Measurements from ENCODE around the gene LIMS1.

LIMS1 gene

DNA sequence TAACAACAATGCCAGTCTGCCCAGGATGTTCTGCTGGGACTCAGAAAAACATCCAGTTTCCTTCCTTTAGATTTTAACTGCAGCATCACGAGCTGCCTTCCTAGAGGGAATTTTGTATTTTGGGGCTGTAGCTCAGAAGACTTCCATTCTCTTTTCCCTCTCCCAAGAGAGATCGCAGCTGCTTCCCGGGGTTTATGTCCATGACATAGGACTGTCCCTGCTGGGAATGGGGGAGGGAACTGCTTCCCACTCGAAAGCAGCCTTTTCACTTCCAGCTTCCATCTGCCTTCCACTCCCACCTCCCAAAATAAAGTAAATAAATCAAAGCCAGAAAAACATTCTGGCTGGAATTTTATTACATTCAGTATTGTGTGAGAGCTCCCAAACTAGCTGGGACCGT, 52.4 kb downstream of the LIMS1 start:
- DNase-seq (ENCODE audit: extremely low read depth, low read depth) = no peak
- H3K4me3 ChIP-seq (replicated peaks; ENCODE audit: low read depth, low read length) = no peak overlapping the region
- TF ChIP-seq, protein P1, sequence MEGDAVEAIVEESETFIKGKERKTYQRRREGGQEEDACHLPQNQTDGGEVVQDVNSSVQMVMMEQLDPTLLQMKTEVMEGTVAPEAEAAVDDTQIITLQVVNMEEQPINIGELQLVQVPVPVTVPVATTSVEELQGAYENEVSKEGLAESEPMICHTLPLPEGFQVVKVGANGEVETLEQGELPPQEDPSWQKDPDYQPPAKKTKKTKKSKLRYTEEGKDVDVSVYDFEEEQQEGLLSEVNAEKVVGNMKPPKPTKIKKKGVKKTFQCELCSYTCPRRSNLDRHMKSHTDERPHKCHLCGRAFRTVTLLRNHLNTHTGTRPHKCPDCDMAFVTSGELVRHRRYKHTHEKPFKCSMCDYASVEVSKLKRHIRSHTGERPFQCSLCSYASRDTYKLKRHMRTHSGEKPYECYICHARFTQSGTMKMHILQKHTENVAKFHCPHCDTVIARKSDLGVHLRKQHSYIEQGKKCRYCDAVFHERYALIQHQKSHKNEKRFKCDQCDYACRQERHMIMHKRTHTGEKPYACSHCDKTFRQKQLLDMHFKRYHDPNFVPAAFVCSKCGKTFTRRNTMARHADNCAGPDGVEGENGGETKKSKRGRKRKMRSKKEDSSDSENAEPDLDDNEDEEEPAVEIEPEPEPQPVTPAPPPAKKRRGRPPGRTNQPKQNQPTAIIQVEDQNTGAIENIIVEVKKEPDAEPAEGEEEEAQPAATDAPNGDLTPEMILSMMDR (IDR thresholded peaks at IDR 0.05; ENCODE audit: low read depth, low read length, missing control alignments) = no peak

DNA sequence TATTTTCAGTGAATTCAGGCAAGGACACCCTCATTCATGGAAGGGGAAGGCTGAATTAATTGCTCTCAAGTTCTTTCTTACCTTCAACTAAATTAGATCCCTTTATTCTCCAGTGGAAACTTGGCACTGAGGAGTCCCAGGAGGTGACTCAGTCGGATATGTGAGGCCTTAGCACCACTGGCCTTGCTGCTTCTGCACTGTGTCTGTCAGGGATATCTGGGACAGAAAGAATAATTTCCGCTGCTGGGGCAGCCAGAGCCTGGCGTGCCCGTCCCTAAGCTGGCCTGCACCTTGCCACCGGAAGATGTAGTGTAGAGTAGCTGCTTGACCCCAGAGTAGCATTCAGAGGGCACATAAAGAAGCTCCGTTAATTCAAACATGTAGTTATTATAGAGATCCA, 53.4 kb downstream of the LIMS1 start:
- DNase-seq (ENCODE audit: extremely low read depth, low read depth) = no peak
- TF ChIP-seq, protein P1 (IDR thresholded peaks at IDR 0.05; ENCODE audit: low read depth, low read length, missing control alignments) = no peak
- H3K4me3 ChIP-seq (replicated peaks; ENCODE audit: low read depth, low read length) = no peak overlapping the region

DNA sequence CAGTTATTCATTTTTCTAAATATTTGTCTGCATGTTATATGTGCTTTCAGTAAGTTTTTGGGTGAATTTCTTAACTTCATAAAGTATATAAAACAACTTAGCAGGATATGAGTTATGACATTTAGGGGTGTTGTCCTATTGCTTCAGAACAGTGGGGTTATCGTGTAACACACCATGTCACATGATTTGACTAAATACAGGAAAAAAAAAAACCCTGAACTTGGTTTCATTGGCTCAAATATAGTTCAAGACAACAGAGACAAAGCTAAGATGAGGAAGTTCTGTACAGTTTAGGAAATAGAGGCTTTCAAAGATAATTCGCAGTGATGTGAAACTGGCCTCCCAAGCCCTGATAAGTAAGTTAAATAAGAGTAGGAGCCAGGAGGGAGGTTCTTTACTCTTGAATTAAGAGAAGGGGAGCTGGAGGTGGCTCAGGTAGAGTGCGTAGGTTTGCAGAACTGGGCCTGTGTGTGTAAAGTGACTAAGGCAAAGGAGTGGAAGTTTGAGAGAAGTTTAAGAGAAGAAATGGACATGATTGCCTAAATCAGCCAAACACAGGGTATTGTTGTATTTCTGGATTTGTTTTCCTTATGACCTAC, 53.9 kb downstream of the LIMS1 start:
- no peak overlapping the region for H3K4me3 ChIP-seq (replicated peaks; ENCODE audit: low read depth, low read length)
- no peak for DNase-seq (ENCODE audit: extremely low read depth, low read depth)
- TF ChIP-seq, protein P1 (IDR thresholded peaks at IDR 0.05; ENCODE audit: low read depth, low read length, missing control alignments) = no peak

DNA sequence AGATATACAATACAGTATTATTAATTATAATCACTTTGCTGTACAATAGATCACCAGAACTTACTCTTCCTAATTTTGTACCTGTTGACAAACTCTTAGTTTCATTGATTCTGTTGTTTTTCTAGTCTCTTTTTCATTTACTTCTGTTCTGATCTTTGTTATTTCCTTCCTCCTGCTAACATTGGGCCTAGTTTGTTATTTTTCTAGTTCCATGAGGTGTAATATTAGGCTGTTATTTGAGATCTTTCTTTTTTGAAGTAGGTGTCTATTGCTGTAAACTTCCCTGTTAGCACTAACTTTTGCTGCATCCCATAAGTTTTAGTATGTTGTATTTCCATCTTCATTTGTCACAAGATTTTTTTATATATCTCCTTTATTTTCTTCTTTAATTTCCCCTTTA, 55.1 kb downstream of the LIMS1 start:
- H3K4me3 ChIP-seq (replicated peaks; ENCODE audit: low read depth, low read length) = no peak overlapping the region
- TF ChIP-seq, protein P1 (IDR thresholded peaks at IDR 0.05; ENCODE audit: low read depth, low read length, missing control alignments) = no peak
- DNase-seq (ENCODE audit: extremely low read depth, low read depth) = no peak

DNA sequence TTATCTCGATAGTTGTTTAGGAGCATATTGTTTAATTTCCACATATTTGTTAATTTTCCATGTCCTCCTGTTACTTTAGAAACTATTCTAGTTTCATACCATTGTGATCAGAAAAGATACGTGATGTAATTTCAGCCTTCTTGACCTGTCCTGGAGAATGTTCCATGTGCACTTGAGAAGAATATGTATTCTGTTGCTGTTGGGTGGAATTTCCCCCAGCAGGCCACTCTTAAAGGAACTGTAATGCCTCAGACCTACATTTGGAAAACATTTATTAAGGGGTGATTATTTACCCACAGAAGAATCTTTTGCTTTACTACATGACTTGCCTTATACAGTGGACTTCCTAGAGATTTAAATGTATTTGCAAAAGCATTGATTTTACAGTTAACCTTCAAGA, 55.5 kb downstream of the LIMS1 start:
- TF ChIP-seq, protein P1 (IDR thresholded peaks at IDR 0.05; ENCODE audit: low read depth, low read length, missing control alignments) = no peak
- no peak overlapping the region for H3K4me3 ChIP-seq (replicated peaks; ENCODE audit: low read depth, low read length)

DNA sequence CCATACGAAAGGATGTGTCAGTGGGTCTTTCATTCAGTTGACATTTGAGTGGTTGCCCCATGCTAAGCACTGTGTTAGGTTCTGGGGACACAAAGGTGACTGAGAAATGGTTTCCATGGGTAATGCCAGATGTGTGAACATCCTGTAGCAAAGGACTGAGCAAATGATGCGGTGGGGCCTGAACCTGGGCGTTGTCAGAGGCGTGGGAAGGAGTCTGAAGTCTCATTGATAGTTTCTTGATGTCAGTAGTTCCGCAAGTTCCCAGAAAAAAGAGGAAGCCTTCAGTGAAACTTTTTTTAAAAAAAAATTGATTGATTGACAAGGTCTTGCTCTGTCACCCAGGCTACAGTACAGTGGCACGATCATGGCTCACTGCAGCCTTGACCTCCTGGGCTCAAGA, 56.9 kb downstream of the LIMS1 start:
- no peak overlapping the region for H3K4me3 ChIP-seq (replicated peaks; ENCODE audit: low read depth, low read length)
- no peak for DNase-seq (ENCODE audit: extremely low read depth, low read depth)
- TF ChIP-seq, protein P1 (IDR thresholded peaks at IDR 0.05; ENCODE audit: low read depth, low read length, missing control alignments) = no peak

More for the DNA sequence above, 55.5 kb downstream of the LIMS1 start:
- no peak for DNase-seq (ENCODE audit: extremely low read depth, low read depth)

DNA sequence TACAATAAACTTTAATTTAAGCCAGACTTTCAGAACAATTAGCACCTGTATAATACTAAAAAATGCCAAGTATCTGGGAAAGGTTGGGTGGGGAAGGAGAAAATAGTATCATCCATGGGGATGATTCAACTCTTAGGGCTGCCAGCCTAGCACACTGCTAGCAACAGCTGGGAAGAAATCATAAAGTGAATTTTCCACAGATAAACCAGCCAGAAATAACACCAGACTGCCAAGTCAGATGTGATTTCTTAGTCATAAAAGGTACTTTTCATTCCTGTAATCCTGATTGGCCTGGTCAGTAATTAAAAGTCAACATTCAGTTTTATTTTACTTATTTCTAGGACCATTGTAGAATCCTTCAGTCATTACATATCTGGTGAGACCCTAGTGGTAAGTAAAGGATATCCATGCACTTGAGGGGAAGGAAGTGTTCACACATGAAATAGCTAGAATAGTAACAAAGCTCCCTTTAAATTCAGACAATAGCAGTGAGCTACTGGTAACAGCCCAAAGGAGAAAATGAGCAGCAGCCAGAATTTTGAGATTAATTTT, 59.4 kb downstream of the LIMS1 start:
- DNase-seq (ENCODE audit: extremely low read depth, low read depth) = peak; percentile 75
- TF ChIP-seq, protein P1 (IDR thresholded peaks at IDR 0.05; ENCODE audit: low read depth, low read length, missing control alignments) = no peak
- no peak overlapping the region for H3K4me3 ChIP-seq (replicated peaks; ENCODE audit: low read depth, low read length)

Data from HFF-Myc (cell line).